Glutamatergic neuron (in vitro differentiated cells): ENCODE data around the gene ERFL. TPM values are rescaled to one million over a fixed set of nuclear protein-coding genes. Genes with fewer than 3 reads are reported as not detected.

Source experiments
- DNase-seq: peaks from one replicate; pipeline ENCODE4 v3.0.0; 2022
- H3K27ac Mint-ChIP-seq: one replicate; pipeline ENCODE4 v1.8.0; 2020; ENCODE audit warnings: mild to moderate bottlenecking, mixed read lengths, inconsistent platforms; ENCODE audit not compliant: unreplicated experiment
- H3K27me3 Mint-ChIP-seq: one replicate; pipeline ENCODE4 v1.8.0; 2020; ENCODE audit warnings: mild to moderate bottlenecking, moderate library complexity, mixed read lengths, inconsistent platforms; ENCODE audit not compliant: unreplicated experiment
- H3K36me3 Mint-ChIP-seq: one replicate; pipeline ENCODE4 v1.8.0; 2020; ENCODE audit warnings: mild to moderate bottlenecking, mixed read lengths, inconsistent platforms; ENCODE audit not compliant: unreplicated experiment
- H3K4me1 Mint-ChIP-seq: one replicate; pipeline ENCODE4 v1.8.0; 2020; ENCODE audit warnings: mild to moderate bottlenecking, low read depth, mixed read lengths, inconsistent platforms; ENCODE audit not compliant: unreplicated experiment
- H3K4me3 Mint-ChIP-seq: one replicate; pipeline ENCODE4 v1.8.0; 2020; ENCODE audit warnings: mild to moderate bottlenecking, mixed read lengths, inconsistent platforms; ENCODE audit not compliant: unreplicated experiment
- H3K9me3 Mint-ChIP-seq: one replicate; pipeline ENCODE4 v1.8.0; 2020; ENCODE audit warnings: mild to moderate bottlenecking, moderate library complexity, mixed read lengths, inconsistent platforms; ENCODE audit not compliant: unreplicated experiment
- total RNA-seq: library from RNA; stranded (reverse); fragmentation: NEBNext Ultra II Directional; extraction: Animal tissue kit (Norgen Biotek cat#: 25700); gene quantifications from one replicate; pipeline ENCODE4 v1.2.1, GENCODE V29; 2021; ENCODE audit not compliant: unreplicated experiment
- TF ChIP-seq, protein P1 (sequence below): fragments of 200-600 bp; sonication (generic); IDR thresholded peaks from one replicate; pipeline ENCODE4 v1.5.0; 2021; ENCODE audit not compliant: partially characterized antibody, unreplicated experiment

The ERFL gene
- total RNA-seq, 1 donor from 2014 or later, result 1.6 TPM

DNA sequence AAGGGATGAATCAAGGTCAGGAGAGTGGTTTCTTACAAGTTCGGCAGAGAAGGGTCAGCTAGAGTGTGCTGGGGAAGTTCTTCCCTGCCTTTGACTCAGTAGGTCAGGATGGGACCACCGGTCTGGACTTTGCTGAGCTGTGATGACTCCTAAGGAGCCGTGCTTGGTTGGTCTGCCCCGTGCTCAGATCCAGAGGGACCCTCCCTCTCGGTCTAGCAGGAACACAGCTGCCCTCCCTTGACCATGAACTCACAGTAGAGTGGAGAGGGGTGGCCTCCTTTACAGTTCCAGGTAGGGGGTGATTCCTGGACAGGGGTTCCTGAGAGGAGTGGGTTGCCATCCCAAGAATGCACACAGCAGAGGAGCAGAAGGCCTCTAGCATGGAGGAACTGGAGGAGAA is 63.9 kb downstream of the ERFL start:
- H3K4me1 Mint-ChIP-seq, result peaks cover 25% of the 10 kb centered on the region
- peak overlapping the region; percentile 78 for H3K27ac Mint-ChIP-seq
- peaks cover 18% of the 10 kb centered on the region for H3K9me3 Mint-ChIP-seq
- H3K4me3 Mint-ChIP-seq, result no peak overlapping the region
- peaks cover 19% of the 10 kb centered on the region for H3K27me3 Mint-ChIP-seq
- no peak for DNase-seq
- no peaks in the 10 kb centered on the region for H3K36me3 Mint-ChIP-seq
- TF ChIP-seq, protein P1, sequence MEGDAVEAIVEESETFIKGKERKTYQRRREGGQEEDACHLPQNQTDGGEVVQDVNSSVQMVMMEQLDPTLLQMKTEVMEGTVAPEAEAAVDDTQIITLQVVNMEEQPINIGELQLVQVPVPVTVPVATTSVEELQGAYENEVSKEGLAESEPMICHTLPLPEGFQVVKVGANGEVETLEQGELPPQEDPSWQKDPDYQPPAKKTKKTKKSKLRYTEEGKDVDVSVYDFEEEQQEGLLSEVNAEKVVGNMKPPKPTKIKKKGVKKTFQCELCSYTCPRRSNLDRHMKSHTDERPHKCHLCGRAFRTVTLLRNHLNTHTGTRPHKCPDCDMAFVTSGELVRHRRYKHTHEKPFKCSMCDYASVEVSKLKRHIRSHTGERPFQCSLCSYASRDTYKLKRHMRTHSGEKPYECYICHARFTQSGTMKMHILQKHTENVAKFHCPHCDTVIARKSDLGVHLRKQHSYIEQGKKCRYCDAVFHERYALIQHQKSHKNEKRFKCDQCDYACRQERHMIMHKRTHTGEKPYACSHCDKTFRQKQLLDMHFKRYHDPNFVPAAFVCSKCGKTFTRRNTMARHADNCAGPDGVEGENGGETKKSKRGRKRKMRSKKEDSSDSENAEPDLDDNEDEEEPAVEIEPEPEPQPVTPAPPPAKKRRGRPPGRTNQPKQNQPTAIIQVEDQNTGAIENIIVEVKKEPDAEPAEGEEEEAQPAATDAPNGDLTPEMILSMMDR, result no peak

DNA sequence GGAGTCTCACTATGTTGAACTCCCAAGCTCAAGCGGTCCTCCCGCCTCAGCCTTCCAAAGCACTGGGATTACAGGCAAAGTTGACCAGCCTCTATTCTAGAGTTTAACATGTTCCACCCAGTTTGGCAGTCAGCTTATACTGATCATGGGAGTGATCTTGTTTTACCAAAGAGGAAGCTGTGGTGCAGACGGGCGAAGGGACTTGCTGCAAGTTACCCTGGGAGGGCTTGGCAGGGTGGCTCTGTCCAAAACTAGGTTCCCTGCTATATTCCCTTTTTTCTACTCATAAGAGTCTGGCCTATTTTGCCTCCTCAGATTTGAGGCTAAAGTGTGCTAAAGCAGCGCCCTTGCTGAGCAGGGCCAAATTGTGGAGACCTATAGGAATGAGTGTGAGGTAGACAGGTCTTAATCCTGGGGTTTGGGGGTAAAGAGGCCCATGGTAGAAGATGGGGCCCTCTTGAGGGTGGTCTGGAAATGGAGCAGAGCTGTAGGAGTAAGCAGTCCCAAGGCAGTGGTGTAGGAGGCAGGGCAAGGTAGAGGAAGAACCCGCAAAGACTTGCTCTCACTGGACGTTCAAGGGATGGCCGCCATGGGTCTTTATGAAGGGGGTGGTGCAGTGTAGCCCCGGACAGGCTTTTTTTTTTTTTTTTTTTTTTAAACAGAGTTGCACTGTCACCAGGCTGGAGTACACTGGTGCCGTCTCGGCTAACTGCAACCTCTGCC is 64.9 kb downstream of the ERFL start:
- Mint-ChIP-seq H3K36me3 (no peaks in the 10 kb centered on the region), H3K27me3 (peaks cover 22% of the 10 kb centered on the region), H3K4me1 (peaks cover 24% of the 10 kb centered on the region), H3K9me3 (peaks cover 20% of the 10 kb centered on the region), H3K4me3 (peak overlapping the region; percentile 49), H3K27ac (peak overlapping the region; percentile 76)
- no peak for DNase-seq
- TF ChIP-seq, protein P1, result no peak

DNA sequence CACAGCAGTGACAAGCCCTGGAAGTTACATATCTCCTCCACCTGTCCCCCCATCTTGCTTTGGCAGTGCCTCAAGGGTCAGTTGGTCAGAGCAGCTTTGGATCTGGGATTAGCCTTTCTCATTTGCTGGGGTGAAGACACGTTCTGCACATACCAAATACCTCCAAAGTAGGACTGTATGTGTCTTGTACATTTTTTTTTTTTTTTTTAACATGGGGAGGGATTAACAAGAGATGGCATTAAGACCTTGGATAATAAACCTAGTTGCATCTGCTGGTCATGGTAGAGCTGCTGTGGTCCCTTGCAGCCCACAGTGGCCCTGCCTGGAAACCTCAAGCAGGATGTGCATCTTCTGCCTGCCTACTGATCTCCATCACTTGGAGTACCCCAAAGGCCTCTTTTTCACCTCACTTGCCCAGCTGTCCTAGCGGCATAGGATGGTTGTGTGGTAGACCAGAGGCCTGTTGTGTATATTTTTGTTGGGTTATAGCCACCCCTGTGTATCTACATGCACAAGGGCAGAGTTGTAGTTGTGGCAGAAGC is 65.7 kb downstream of the ERFL start:
- peaks cover 18% of the 10 kb centered on the region for H3K4me1 Mint-ChIP-seq
- peaks cover 20% of the 10 kb centered on the region for H3K9me3 Mint-ChIP-seq
- peaks cover 22% of the 10 kb centered on the region for H3K27me3 Mint-ChIP-seq
- H3K4me3 Mint-ChIP-seq, result peak overlapping the region; percentile 61
- TF ChIP-seq, protein P1, result no peak
- H3K27ac Mint-ChIP-seq, result peak overlapping the region; percentile 33
- H3K36me3 Mint-ChIP-seq, result no peaks in the 10 kb centered on the region
- DNase-seq, result no peak

DNA sequence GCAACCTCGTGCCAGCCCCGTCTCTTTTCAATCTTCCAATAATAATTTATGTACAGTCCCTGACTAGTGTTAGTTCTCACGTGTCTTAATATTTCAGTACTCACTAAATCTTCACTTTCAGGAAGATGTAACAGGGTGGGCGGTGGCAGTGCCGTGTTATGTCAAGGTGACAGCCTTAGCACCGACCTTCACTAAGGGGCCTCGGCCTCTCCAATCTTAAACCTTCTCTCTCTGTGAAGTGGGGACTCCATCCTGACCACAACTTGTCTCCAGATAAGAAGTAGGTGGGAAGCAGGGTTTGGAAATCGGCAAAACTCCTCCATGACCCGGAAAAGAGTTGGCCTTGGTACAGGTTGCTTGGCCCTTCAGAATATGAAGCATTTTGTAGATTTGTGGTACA is 66.4 kb downstream of the ERFL start:
- no peak for DNase-seq
- H3K4me3 Mint-ChIP-seq, result peak overlapping the region; percentile 96
- peaks cover 20% of the 10 kb centered on the region for H3K9me3 Mint-ChIP-seq
- TF ChIP-seq, protein P1, result no peak
- H3K4me1 Mint-ChIP-seq, result peaks cover 18% of the 10 kb centered on the region
- H3K27me3 Mint-ChIP-seq, result peaks cover 22% of the 10 kb centered on the region
- peak overlapping the region; percentile 95 for H3K27ac Mint-ChIP-seq
- H3K36me3 Mint-ChIP-seq, result no peaks in the 10 kb centered on the region

DNA sequence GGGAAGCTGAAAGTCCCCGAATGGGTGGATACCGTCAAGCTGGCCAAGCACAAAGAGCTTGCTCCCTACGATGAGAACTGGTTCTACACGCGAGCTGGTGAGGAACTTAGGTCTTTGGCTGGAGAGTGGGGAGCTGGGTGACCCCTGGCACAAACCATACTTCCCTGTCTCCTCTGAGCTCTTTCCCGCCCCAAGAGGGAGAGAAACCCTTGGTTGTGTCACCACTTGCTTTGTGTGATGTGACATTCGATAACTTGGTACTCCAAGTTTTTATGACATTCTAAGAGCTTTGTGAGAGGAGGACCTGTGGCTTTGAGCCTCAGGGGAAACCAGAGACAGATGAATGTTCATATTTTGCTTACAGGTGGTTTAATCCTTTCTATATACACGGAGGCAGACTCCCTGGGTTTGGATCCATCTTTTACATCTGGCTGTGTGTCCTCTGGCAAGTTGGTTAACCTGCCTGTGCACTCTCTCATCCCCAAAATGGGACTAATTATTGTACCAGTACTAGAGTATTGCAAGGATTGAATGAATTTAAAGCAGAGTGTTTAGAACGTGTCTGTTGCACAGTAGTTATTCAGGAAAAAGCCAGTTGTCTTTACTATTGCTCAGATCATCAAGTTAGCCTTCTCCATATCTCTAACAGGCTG is 67.0 kb downstream of the ERFL start:
- H3K4me1 Mint-ChIP-seq, result peaks cover 18% of the 10 kb centered on the region
- peak overlapping the region; percentile 96 for H3K4me3 Mint-ChIP-seq
- H3K36me3 Mint-ChIP-seq, result no peaks in the 10 kb centered on the region
- TF ChIP-seq, protein P1, result no peak
- DNase-seq, result no peak
- peaks cover 20% of the 10 kb centered on the region for H3K9me3 Mint-ChIP-seq
- peak overlapping the region; percentile 95 for H3K27ac Mint-ChIP-seq
- peaks cover 22% of the 10 kb centered on the region for H3K27me3 Mint-ChIP-seq
